Hepatocyte (in vitro differentiated cells): ENCODE results near the gene MUL1. TPM values are rescaled to one million over a fixed set of nuclear protein-coding genes. Genes with fewer than 3 reads are reported as not detected.

ENCODE experiments used
- DNase-seq: peaks from one replicate; pipeline ENCODE4 v3.0.0-alpha.2; 2016; ENCODE audit warnings: low spot score
- H2AFZ ChIP-seq: fragments of 200-600 bp; sonication (generic); 2 replicates; pipeline ENCODE4 v1.6.0; 2016; ENCODE audit warnings: antibody characterized with exemption, mild to moderate bottlenecking
- H3K27ac ChIP-seq: fragments of 200-600 bp; sonication (generic); 2 replicates; pipeline ENCODE4 v1.5.1; 2016; ENCODE audit warnings: mild to moderate bottlenecking
- H3K27me3 ChIP-seq: fragments of 200-600 bp; sonication (generic); 2 replicates; pipeline ENCODE4 v1.6.1; 2016
- H3K36me3 ChIP-seq: fragments of 200-600 bp; sonication (generic); replicated peaks from 2 replicates; pipeline ENCODE4 v1.5.1; 2016; ENCODE audit warnings: low read depth; ENCODE audit not compliant: insufficient read depth
- H3K4me1 ChIP-seq: fragments of 200-600 bp; sonication (generic); 2 replicates; pipeline ENCODE4 v1.5.1; 2016; ENCODE audit warnings: mild to moderate bottlenecking, moderate library complexity; ENCODE audit not compliant: insufficient read depth
- H3K4me2 ChIP-seq: fragments of 200-600 bp; sonication (generic); 2 replicates; pipeline ENCODE4 v1.6.0; 2016
- H3K4me3 ChIP-seq: fragments of 200-600 bp; sonication (generic); 2 replicates; pipeline ENCODE4 v1.5.1; 2016; ENCODE audit warnings: mild to moderate bottlenecking
- H3K79me2 ChIP-seq: fragments of 200-600 bp; sonication (generic); 2 replicates; pipeline ENCODE4 v1.6.0; 2017; ENCODE audit warnings: mild to moderate bottlenecking
- H3K9me2 ChIP-seq: fragments of 200-600 bp; sonication (generic); replicated peaks from 2 replicates; pipeline ENCODE4 v1.6.0; 2017; ENCODE audit warnings: mild to moderate bottlenecking; ENCODE audit not compliant: insufficient read depth
- H3K9me3 ChIP-seq: fragments of 200-600 bp; sonication (generic); 2 replicates; pipeline ENCODE4 v1.5.1; 2016; ENCODE audit warnings: low read depth, mild to moderate bottlenecking
- H4K20me1 ChIP-seq: fragments of 200-600 bp; sonication (generic); 2 replicates; pipeline ENCODE4 v1.6.0; 2016; ENCODE audit warnings: mild to moderate bottlenecking; ENCODE audit not compliant: insufficient read depth, poor library complexity, severe bottlenecking
- EZH2 ChIP-seq: fragments of 200-600 bp; sonication (generic); IDR thresholded peaks from 2 replicates; pipeline ENCODE4 v1.6.1; 2016; ENCODE audit warnings: antibody characterized with exemption, mild to moderate bottlenecking, borderline replicate concordance
- EZH2phosphoT487 ChIP-seq: fragments of 200-600 bp; sonication (generic); IDR thresholded peaks from one replicate; pipeline ENCODE4 v1.6.1; 2018; ENCODE audit warnings: antibody characterized with exemption, mild to moderate bottlenecking, low read depth, moderate library complexity; ENCODE audit not compliant: unreplicated experiment, severe bottlenecking
- WGBS: methylation state at CpG from one replicate; pipeline ENCODE4 v1.1.6; 2016; ENCODE audit warnings: low lambda C conversion rate; ENCODE audit errors: missing lambda C conversion rate; 5-methylcytosine and 5-hydroxymethylcytosine counted together
- polyA plus RNA-seq: library from polyadenylated mRNA; unstranded; fragments of >200 nt; fragmentation: Nextera tagmentation; extraction: Ambion mirVana; gene quantifications from 2 replicates; pipeline ENCODE4 v1.2.1, GENCODE V29; 2016
- total RNA-seq: library from RNA; depleted of rRNA; stranded (reverse); fragments of >200 nt; gene quantifications from 2 replicates; pipeline ENCODE4 v1.2.3, GENCODE V29; 2014
- TF ChIP-seq, protein P1 (sequence below): fragments of 200-600 bp; sonication (generic); IDR thresholded peaks from 2 replicates; pipeline ENCODE4 v1.5.1; 2016; ENCODE audit warnings: antibody characterized with exemption, mild to moderate bottlenecking; ENCODE audit not compliant: poor library complexity

Gene MUL1
- total and polyA plus RNA-seq, 2 experiments from 2014 or later, result 40.1 to 48.1 TPM

GRCh38 chr1:20534659-20535417 is 26.9 kb upstream of the MUL1 start:
- TF ChIP-seq EZH2 (no peak), EZH2phosphoT487 (no peak)
- TF ChIP-seq, protein P1, sequence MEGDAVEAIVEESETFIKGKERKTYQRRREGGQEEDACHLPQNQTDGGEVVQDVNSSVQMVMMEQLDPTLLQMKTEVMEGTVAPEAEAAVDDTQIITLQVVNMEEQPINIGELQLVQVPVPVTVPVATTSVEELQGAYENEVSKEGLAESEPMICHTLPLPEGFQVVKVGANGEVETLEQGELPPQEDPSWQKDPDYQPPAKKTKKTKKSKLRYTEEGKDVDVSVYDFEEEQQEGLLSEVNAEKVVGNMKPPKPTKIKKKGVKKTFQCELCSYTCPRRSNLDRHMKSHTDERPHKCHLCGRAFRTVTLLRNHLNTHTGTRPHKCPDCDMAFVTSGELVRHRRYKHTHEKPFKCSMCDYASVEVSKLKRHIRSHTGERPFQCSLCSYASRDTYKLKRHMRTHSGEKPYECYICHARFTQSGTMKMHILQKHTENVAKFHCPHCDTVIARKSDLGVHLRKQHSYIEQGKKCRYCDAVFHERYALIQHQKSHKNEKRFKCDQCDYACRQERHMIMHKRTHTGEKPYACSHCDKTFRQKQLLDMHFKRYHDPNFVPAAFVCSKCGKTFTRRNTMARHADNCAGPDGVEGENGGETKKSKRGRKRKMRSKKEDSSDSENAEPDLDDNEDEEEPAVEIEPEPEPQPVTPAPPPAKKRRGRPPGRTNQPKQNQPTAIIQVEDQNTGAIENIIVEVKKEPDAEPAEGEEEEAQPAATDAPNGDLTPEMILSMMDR, result no peak
- Histone ChIP-seq H3K4me1 (no peaks in the 10 kb centered on the region), H4K20me1 (no peaks in the 10 kb centered on the region), H3K36me3 (no peaks in the 10 kb centered on the region), H3K79me2 (no peaks in the 10 kb centered on the region), H2AFZ (no peak overlapping the region), H3K27me3 (peaks cover 9% of the 10 kb centered on the region), H3K9me3 (no peaks in the 10 kb centered on the region), H3K4me2 (no peak overlapping the region), H3K9me2 (no peaks in the 10 kb centered on the region), H3K27ac (no peak overlapping the region), H3K4me3 (no peak overlapping the region)
- no peak for DNase-seq
- 75% methylated on average over 12 of the region's 12 CpGs for WGBS

DNA sequence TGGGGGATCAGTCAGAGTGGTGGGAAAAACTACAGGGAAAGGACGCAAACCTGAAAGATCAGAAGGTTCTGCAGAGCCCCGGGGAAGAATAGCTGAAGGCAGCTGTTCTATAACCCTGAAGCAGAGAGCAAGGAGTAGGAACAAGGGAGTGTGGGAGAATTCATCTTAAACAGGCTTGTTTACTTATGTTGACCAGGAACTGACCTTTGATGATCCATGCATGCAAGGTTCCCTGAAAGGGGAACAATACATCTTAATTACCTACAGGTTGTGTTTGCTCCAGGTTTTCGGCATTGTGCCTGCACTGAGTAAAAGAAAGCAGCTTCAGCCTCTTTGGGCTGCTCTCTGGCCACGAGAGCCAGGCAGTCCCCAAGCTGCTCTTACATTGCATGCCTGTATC is 25.7 kb upstream of the MUL1 start:
- H3K9me2 ChIP-seq, result no peaks in the 10 kb centered on the region
- no peaks in the 10 kb centered on the region for H3K36me3 ChIP-seq
- H3K4me2 ChIP-seq, result no peak overlapping the region
- H3K4me3 ChIP-seq, result no peak overlapping the region
- 42% methylated on average over 4 of the region's 4 CpGs for WGBS
- no peaks in the 10 kb centered on the region for H3K79me2 ChIP-seq
- DNase-seq, result no peak
- H3K27me3 ChIP-seq, result peaks cover 20% of the 10 kb centered on the region
- no peaks in the 10 kb centered on the region for H3K9me3 ChIP-seq
- H3K4me1 ChIP-seq, result no peaks in the 10 kb centered on the region
- no peak overlapping the region for H3K27ac ChIP-seq
- H2AFZ ChIP-seq, result no peak overlapping the region
- no peak for TF ChIP-seq EZH2phosphoT487
- TF ChIP-seq, protein P1, result no peak
- TF ChIP-seq EZH2, result no peak
- no peaks in the 10 kb centered on the region for H4K20me1 ChIP-seq

- TF ChIP-seq EZH2 (no peak), EZH2phosphoT487 (no peak)
- TF ChIP-seq, protein P1, result no peak
- Histone ChIP-seq H3K36me3 (no peaks in the 10 kb centered on the region), H3K4me2 (no peak overlapping the region), H2AFZ (no peak overlapping the region), H3K27me3 (peaks cover 40% of the 10 kb centered on the region), H3K79me2 (no peaks in the 10 kb centered on the region), H3K9me2 (no peaks in the 10 kb centered on the region), H3K9me3 (no peaks in the 10 kb centered on the region), H3K4me3 (no peak overlapping the region), H3K27ac (no peak overlapping the region), H4K20me1 (no peaks in the 10 kb centered on the region), H3K4me1 (no peaks in the 10 kb centered on the region)
- DNase-seq, result no peak
- WGBS, result 56% methylated on average over 6 of the region's 6 CpGs
Measured at GRCh38 chr1:20530901-20531300, 22.9 kb upstream of the MUL1 start.
